Neural cell (in vitro differentiated cells): ENCODE results near the gene ZBTB24. TPM values are rescaled to one million over a fixed set of nuclear protein-coding genes. Genes with fewer than 3 reads are reported as not detected.
A peak's percentile ranks its signal among the peaks of the same experiment; 100 is the strongest.

Experiments
- H2AFZ ChIP-seq: fragments of 200-600, 300-800 bp; sonication (generic), shearing (Covaris generic); 2 replicates; pipeline ENCODE4 v1.6.0; 2014; ENCODE audit warnings: low read depth, mild to moderate bottlenecking, antibody characterized with exemption, low read length, moderate library complexity
- H3F3A ChIP-seq: fragments of 200-600 bp; shearing (Covaris generic); 2 replicates; pipeline ENCODE4 v1.6.1; 2016; ENCODE audit warnings: mild to moderate bottlenecking, moderate library complexity, mixed read lengths, antibody characterized with exemption, low read length; ENCODE audit not compliant: insufficient read depth, poor library complexity, severe bottlenecking
- H3K27ac ChIP-seq: fragments of 200-600, 300-800 bp; sonication (generic), shearing (Covaris generic); 2 replicates; pipeline ENCODE4 v1.5.1; 2014; ENCODE audit warnings: mild to moderate bottlenecking, low read length, moderate library complexity
- H3K27me3 ChIP-seq: fragments of 300-800, 200-600 bp; sonication (generic), shearing (Covaris generic); 2 replicates; pipeline ENCODE4 v1.6.0; 2014; ENCODE audit warnings: mild to moderate bottlenecking, low read depth, low read length, moderate library complexity; ENCODE audit not compliant: insufficient read depth
- H3K36me3 ChIP-seq: fragments of 300-800, 200-600 bp; sonication (generic), shearing (Covaris generic); 2 replicates; pipeline ENCODE4 v1.5.1; 2014; ENCODE audit warnings: mild to moderate bottlenecking, antibody characterized with exemption, low read length, moderate library complexity; ENCODE audit not compliant: insufficient read depth
- H3K4me2 ChIP-seq: fragments of 300-800, 200-600 bp; sonication (generic), shearing (Covaris generic); 2 replicates; pipeline ENCODE4 v1.6.0; 2014; ENCODE audit warnings: mild to moderate bottlenecking, low read length
- H3K4me3 ChIP-seq: fragments of 300-800, 200-600 bp; sonication (generic), shearing (Covaris generic); 2 replicates; pipeline ENCODE4 v1.5.1; 2014; ENCODE audit warnings: mild to moderate bottlenecking, low read length, moderate library complexity
- H3K79me2 ChIP-seq: fragments of 200-600 bp; shearing (Covaris generic); replicated peaks from 2 replicates; pipeline ENCODE4 v1.6.0; 2014; ENCODE audit warnings: mild to moderate bottlenecking, low read length, moderate library complexity; ENCODE audit not compliant: insufficient read depth
- H3K9ac ChIP-seq: fragments of 300-800, 200-600 bp; sonication (generic), shearing (Covaris generic); 2 replicates; pipeline ENCODE4 v1.6.1; 2016; ENCODE audit warnings: mild to moderate bottlenecking, low read length, mixed read lengths
- H3K9me2 ChIP-seq: fragments of 200-600 bp; shearing (Covaris generic); 2 replicates; pipeline ENCODE4 v1.6.1; 2016; ENCODE audit warnings: mild to moderate bottlenecking, low read length, mixed read lengths; ENCODE audit not compliant: insufficient read depth
- H3K9me3 ChIP-seq: fragments of 200-600, 300-800 bp; sonication (generic), shearing (Covaris generic); 2 replicates; pipeline ENCODE4 v1.6.1; 2016; ENCODE audit warnings: mild to moderate bottlenecking, mixed run types, low read length, moderate library complexity, mixed read lengths
- H4K20me1 ChIP-seq: fragments of 200-600 bp; shearing (Covaris generic); 2 replicates; pipeline ENCODE4 v1.6.1; 2016; ENCODE audit warnings: mild to moderate bottlenecking, mixed run types; ENCODE audit not compliant: insufficient read depth
- CTCF ChIP-seq: fragments of 450-650 bp; IDR thresholded peaks from 2 replicates; pipeline ENCODE4 v1.5.1; 2014; ENCODE audit warnings: antibody characterized with exemption, mild to moderate bottlenecking, moderate library complexity; ENCODE audit not compliant: poor library complexity, severe bottlenecking
- EP300 ChIP-seq: fragments of 450-650 bp; conservative IDR thresholded peaks from 2 replicates; pipeline ENCODE4 v1.6.1; 2014; ENCODE audit warnings: antibody characterized with exemption, mild to moderate bottlenecking, moderate library complexity; ENCODE audit not compliant: poor library complexity, severe bottlenecking
- MXI1 ChIP-seq: fragments of 450-650 bp; conservative IDR thresholded peaks from 2 replicates; pipeline ENCODE4 v1.6.1; 2014; ENCODE audit warnings: antibody characterized with exemption, mild to moderate bottlenecking; ENCODE audit not compliant: poor library complexity, severe bottlenecking
- POLR2AphosphoS5 ChIP-seq: IDR thresholded peaks from 2 replicates; pipeline ENCODE4 v1.6.1; 2012
- RAD21 ChIP-seq: fragments of 450-650 bp; conservative IDR thresholded peaks from 2 replicates; pipeline ENCODE4 v1.6.1; 2014; ENCODE audit warnings: antibody characterized with exemption, mild to moderate bottlenecking, moderate library complexity
- REST ChIP-seq: IDR thresholded peaks from 2 replicates; pipeline ENCODE4 v1.6.1; 2012; ENCODE audit warnings: borderline replicate concordance
- SMC3 ChIP-seq: fragments of 450-650 bp; conservative IDR thresholded peaks from 2 replicates; pipeline ENCODE4 v1.6.1; 2014; ENCODE audit warnings: antibody characterized with exemption, mild to moderate bottlenecking, moderate library complexity; ENCODE audit not compliant: poor library complexity
- TAF1 ChIP-seq: IDR thresholded peaks from 2 replicates; pipeline ENCODE4 v1.6.1; 2012; ENCODE audit warnings: low read depth
- polyA plus RNA-seq: library from polyadenylated mRNA; depleted of rRNA; stranded (reverse); fragments of >200 nt; gene quantifications from 2 replicates; pipeline ENCODE4 v1.2.3, GENCODE V29; 2014

ZBTB24 gene
- polyA plus RNA-seq, 1 donor from 2014 or later, result 6.0 TPM

GRCh38 chr6:109456111-109456583 lies 26.9 kb downstream of the ZBTB24 start:
- Histone ChIP-seq H3K36me3 (no peaks in the 10 kb centered on the region), H3K4me2 (peak overlapping the region; percentile 88), H2AFZ (peak overlapping the region; percentile 69), H3K4me3 (peak overlapping the region; percentile 97), H3F3A (no peaks in the 10 kb centered on the region), H3K27ac (peak overlapping the region; percentile 49), H3K79me2 (peaks cover 8% of the 10 kb centered on the region), H3K9me3 (no peaks in the 10 kb centered on the region), H3K9ac (peak overlapping the region; percentile 94), H3K9me2 (no peaks in the 10 kb centered on the region), H4K20me1 (no peaks in the 10 kb centered on the region), H3K27me3 (no peaks in the 10 kb centered on the region)
- no peak for TF ChIP-seq POLR2AphosphoS5
- no peak for TF ChIP-seq REST
- TF ChIP-seq EP300, result no peak
- TF ChIP-seq MXI1, result peak; percentile 11
- TF ChIP-seq RAD21, result no peak
- no peak for TF ChIP-seq TAF1
- peak; percentile 43 for TF ChIP-seq CTCF

GRCh38 chr6:109455437-109456110 lies 27.4 kb downstream of the ZBTB24 start, which contains the start of gene MICAL1:
TSS of gene MICAL1 (minus strand) at chr6:109455772. CDS start at chr6:109454196, 1,576 bp downstream.
- H3K36me3 ChIP-seq, result no peaks in the 10 kb centered on the region
- no peaks in the 10 kb centered on the region for H3K9me3 ChIP-seq
- peak within 1 kb of the TSS; percentile 88 for H3K4me2 ChIP-seq
- H4K20me1 ChIP-seq, result no peaks in the 10 kb centered on the region
- H3K27ac ChIP-seq, result peak within 1 kb of the TSS; percentile 77
- H3K9me2 ChIP-seq, result no peaks in the 10 kb centered on the region
- H3K79me2 ChIP-seq, result peaks cover 8% of the 10 kb centered on the region
- H3F3A ChIP-seq, result no peaks in the 10 kb centered on the region
- peak within 1 kb of the TSS; percentile 97 for H2AFZ ChIP-seq
- peak within 1 kb of the TSS; percentile 97 for H3K4me3 ChIP-seq
- peak within 1 kb of the TSS; percentile 94 for H3K9ac ChIP-seq
- TF ChIP-seq TAF1, result peak; percentile 26
- peak; percentile 57 for TF ChIP-seq MXI1
- TF ChIP-seq POLR2AphosphoS5, result peak; percentile 86
- peak; percentile 12 for TF ChIP-seq REST
- TF ChIP-seq SMC3, result no peak
- peak; percentile 70 for TF ChIP-seq CTCF
- no peaks in the 10 kb centered on the region for H3K27me3 ChIP-seq
